ENCODE results near the gene TRAM1L1.

Gene TRAM1L1

GRCh38 chr4:117084866-117085701, at the start of gene TRAM1L1:
Gene TRAM1L1 (minus strand): TSS chr4:117085576. CDS start chr4:117085393, 183 bp downstream.
- DNase-seq: no peak

- no peak for DNase-seq
Measured at GRCh38 chr4:117134386-117134785, 49.0 kb upstream of the TRAM1L1 start.

GRCh38 chr4:117096886-117097285, 11.5 kb upstream of the TRAM1L1 start:
- no peak for DNase-seq

- DNase-seq: no peak
Measured at GRCh38 chr4:117096462-117096861, 11.1 kb upstream of the TRAM1L1 start.

- no peak for DNase-seq
Measured at GRCh38 chr4:117093571-117093970, 8.2 kb upstream of the TRAM1L1 start.

- no peak for DNase-seq
Measured at GRCh38 chr4:117077760-117078159, 7.6 kb downstream of the TRAM1L1 start.

- DNase-seq: no peak
Measured at GRCh38 chr4:117068120-117068519, 17.3 kb downstream of the TRAM1L1 start.

- no peak for DNase-seq
Measured at GRCh38 chr4:117063961-117064696, 21.2 kb downstream of the TRAM1L1 start.

GRCh38 chr4:117042962-117043361, 42.4 kb downstream of the TRAM1L1 start:
- no peak for DNase-seq

All from activated CD4-positive, alpha-beta T cell treated with anti-CD3 and anti-CD28 coated beads for 4 hours (primary cell).